ENCODE measurements around the gene MLXIP. TPM values are rescaled to one million over a fixed set of nuclear protein-coding genes. Genes with fewer than 3 reads are reported as not detected.
"Not testable (repeated sequence)": the region's sequence is repeated elsewhere in the genome, so short reads cannot be mapped to it uniquely, and the experiment has no call there.

MLXIP gene
- total RNA-seq, 2 donors from 2014 or later = 13.1 to 57.7 TPM

DNA sequence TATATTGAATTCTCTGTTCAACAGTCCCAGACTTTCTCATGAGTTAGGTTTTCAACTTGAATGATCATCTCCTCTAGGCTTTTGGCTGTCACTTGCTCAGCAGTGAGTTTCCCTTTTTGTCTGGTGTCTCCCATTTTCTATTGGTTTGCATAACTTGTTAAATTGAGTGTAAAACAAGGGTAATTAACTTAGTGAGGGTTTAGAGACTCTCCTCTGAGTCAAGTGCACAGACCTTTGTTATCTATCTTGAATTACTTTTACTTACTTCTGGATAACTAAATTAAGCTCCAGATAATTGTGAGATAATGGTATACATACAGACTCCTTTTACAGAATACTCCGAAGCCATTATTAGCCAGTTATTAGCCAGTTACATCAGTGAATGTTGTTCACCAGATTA lies 22.0 kb downstream of the MLXIP start:
- 83% methylated on average over 1 of the region's 1 CpG for WGBS
- intact Hi-C loops (cut with DNase I) = loop anchor here (5.0 kb wide), 1 partner anchor 33 kb away; no protein-coding TSS in a partner anchor
- H3K27ac ChIP-seq = no peak overlapping the region
- DNase-seq (ENCODE audit: low spot score) = no peak
- H3K27me3 ChIP-seq (replicated peaks; ENCODE audit: insufficient read depth) = no peaks in the 10 kb centered on the region
- no peaks in the 10 kb centered on the region for H3K9me3 ChIP-seq
- H3K4me3 ChIP-seq = no peak overlapping the region
- no peaks in the 10 kb centered on the region for H3K36me3 ChIP-seq
- no peak for TF ChIP-seq POLR2AphosphoS5 (IDR thresholded peaks at IDR 0.05)
- TF ChIP-seq, protein P1, sequence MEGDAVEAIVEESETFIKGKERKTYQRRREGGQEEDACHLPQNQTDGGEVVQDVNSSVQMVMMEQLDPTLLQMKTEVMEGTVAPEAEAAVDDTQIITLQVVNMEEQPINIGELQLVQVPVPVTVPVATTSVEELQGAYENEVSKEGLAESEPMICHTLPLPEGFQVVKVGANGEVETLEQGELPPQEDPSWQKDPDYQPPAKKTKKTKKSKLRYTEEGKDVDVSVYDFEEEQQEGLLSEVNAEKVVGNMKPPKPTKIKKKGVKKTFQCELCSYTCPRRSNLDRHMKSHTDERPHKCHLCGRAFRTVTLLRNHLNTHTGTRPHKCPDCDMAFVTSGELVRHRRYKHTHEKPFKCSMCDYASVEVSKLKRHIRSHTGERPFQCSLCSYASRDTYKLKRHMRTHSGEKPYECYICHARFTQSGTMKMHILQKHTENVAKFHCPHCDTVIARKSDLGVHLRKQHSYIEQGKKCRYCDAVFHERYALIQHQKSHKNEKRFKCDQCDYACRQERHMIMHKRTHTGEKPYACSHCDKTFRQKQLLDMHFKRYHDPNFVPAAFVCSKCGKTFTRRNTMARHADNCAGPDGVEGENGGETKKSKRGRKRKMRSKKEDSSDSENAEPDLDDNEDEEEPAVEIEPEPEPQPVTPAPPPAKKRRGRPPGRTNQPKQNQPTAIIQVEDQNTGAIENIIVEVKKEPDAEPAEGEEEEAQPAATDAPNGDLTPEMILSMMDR (IDR thresholded peaks at IDR 0.05) = no peak
- H3K4me1 ChIP-seq (replicated peaks) = peaks cover 36% of the 10 kb centered on the region

DNA sequence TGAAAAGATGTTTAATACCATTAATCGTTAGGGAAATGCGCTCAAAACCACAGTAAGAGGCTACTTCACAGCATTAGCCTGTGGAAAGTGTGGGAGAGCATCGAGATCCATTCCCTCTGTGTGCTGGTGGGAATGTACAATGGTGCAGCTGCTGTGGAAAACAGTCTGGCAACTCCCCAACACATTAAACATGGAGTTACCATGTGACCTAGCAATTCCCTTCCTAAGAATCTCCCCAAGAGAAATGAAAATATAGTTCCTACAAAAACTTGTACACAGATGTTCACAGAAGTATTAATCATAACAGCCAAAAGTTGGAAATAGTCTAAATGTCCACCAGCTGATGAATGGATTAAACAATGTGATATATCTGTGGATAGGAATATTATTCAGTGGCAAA lies 23.8 kb downstream of the MLXIP start:
- no peaks in the 10 kb centered on the region for H3K36me3 ChIP-seq
- intact Hi-C loops (cut with DNase I) = loop anchor here (5.0 kb wide), 1 partner anchor 35 kb away; no protein-coding TSS in a partner anchor
- no peaks in the 10 kb centered on the region for H3K9me3 ChIP-seq
- H3K27ac ChIP-seq = no peak overlapping the region
- no peak for TF ChIP-seq POLR2AphosphoS5 (IDR thresholded peaks at IDR 0.05)
- TF ChIP-seq POLR2A (IDR thresholded peaks at IDR 0.05) = no peak
- TF ChIP-seq, protein P1 (IDR thresholded peaks at IDR 0.05) = no peak
- H3K4me3 ChIP-seq = no peak overlapping the region
- H3K27me3 ChIP-seq (replicated peaks; ENCODE audit: insufficient read depth) = no peaks in the 10 kb centered on the region
- 77% methylated on average over 3 of the region's 3 CpGs for WGBS
- DNase-seq (ENCODE audit: low spot score) = no peak
- H3K4me1 ChIP-seq (replicated peaks) = peaks cover 24% of the 10 kb centered on the region

DNA sequence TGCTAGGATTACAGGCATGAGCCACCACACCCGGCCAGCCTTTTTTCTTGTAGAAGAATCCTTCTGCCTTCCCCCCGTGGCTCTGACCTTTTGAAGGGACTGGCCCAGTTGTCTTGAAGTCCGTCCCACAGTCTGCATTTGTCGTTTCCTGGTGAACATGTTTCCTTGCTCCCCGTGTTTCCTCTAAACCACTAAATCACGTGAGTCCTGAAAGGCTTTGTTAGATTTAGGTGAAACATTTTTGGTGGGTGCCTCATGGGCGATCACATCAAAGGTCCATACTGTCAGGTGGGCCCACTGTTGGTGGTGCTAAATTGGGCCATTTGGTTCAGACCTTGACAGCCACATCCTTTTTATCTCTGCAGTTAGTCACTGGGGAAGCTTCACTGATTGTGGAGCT lies 26.3 kb downstream of the MLXIP start:
- no peaks in the 10 kb centered on the region for H3K27me3 ChIP-seq (replicated peaks; ENCODE audit: insufficient read depth)
- H3K9me3 ChIP-seq = no peaks in the 10 kb centered on the region
- H3K36me3 ChIP-seq = no peaks in the 10 kb centered on the region
- no peak overlapping the region for H3K27ac ChIP-seq
- H3K4me3 ChIP-seq = no peak overlapping the region
- H3K4me1 ChIP-seq (replicated peaks) = peaks cover 3% of the 10 kb centered on the region
- TF ChIP-seq POLR2AphosphoS5 (IDR thresholded peaks at IDR 0.05) (no peak), POLR2A (IDR thresholded peaks at IDR 0.05) (no peak)
- TF ChIP-seq, protein P1 (IDR thresholded peaks at IDR 0.05) = no peak
- WGBS = 66% methylated on average over 7 of the region's 7 CpGs
- DNase-seq (ENCODE audit: low spot score) = no peak
- intact Hi-C loops (cut with DNase I) = loop anchor here (5.0 kb wide), 1 partner anchor 38 kb away; no protein-coding TSS in a partner anchor

DNA sequence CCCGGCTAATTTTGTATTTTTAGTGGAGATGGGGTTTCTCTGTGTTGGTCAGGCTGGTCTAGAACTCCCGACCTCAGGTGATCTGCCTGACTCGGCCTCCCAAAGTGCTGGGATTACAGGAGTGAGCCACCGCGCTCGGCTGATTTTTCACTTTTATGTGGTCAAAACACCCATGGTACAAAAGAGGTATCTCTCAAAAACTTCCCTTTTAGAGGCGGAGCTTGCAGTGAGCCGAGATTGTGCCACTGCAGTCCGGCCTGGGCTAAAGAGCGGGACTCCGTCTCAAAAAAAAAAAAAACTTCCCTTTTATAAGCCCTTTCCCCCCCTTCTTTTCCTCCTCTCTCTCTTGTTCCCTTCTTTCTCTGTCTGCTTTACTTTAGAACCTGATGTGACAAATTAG lies 26.9 kb downstream of the MLXIP start:
- H3K36me3 ChIP-seq; H3K27ac ChIP-seq; DNase-seq (ENCODE audit: low spot score); H3K9me3 ChIP-seq; H3K27me3 ChIP-seq (replicated peaks; ENCODE audit: insufficient read depth); H3K4me1 ChIP-seq (replicated peaks); H3K4me3 ChIP-seq; intact Hi-C loops (cut with DNase I): not testable (repeated sequence)
- WGBS = 81% methylated on average over 11 of the region's 11 CpGs

DNA sequence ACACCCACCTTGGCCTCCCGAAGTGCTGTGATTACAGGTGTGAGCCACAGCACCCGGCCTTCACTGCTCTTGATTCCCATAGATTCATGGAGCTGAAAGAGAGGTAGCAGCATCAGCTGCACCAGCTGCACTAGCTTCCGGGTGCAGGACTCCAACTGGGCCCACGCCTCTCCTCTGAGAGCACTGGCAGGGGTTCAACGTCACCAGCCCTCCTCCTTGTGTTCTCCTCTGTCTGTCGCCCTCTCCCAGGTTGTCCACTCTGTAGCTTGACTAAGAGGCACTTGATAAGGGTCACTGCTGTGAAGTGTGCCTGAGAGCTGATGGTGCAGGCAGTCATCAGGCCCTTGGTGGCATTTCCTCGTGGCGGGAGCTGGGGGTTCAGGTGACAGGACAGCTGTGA lies 28.3 kb downstream of the MLXIP start:
- H3K4me1 ChIP-seq (replicated peaks) = peaks cover 4% of the 10 kb centered on the region
- no peak for TF ChIP-seq POLR2AphosphoS5 (IDR thresholded peaks at IDR 0.05)
- TF ChIP-seq, protein P1 (IDR thresholded peaks at IDR 0.05) = no peak
- no peak for TF ChIP-seq POLR2A (IDR thresholded peaks at IDR 0.05)
- H3K9me3 ChIP-seq = no peaks in the 10 kb centered on the region
- no peaks in the 10 kb centered on the region for H3K36me3 ChIP-seq
- no peak overlapping the region for H3K4me3 ChIP-seq
- no peaks in the 10 kb centered on the region for H3K27me3 ChIP-seq (replicated peaks; ENCODE audit: insufficient read depth)
- no peak overlapping the region for H3K27ac ChIP-seq
- intact Hi-C loops (cut with DNase I) = no loop called here
- DNase-seq (ENCODE audit: low spot score) = no peak
- WGBS = 78% methylated on average over 8 of the region's 8 CpGs

Measured in prostate gland (tissue), 2 donors.